ENCODE data around the gene CD300A. TPM values are rescaled to one million over a fixed set of nuclear protein-coding genes. Genes with fewer than 3 reads are reported as not detected.

The CD300A gene
- polyA plus RNA-seq, 1 donor (not counting 4 experiments of a cell fraction or from before 2014, with no cell fraction given), result 0.07 TPM

DNA sequence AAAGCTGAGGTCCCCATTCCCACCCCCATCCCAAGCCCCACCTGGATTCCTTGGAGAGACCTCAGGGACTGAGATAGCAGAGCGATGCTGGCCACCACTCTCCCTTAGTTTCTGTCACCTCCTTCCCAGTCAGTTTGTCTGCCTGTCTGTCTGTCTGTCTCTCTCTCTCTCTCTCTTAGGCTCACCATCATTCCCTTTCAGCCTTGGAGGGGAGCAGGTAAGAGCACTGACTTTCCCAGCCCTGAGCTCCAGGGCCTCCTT is 59.0 kb downstream of the CD300A start:
- no peak for FAIRE-seq
- Histone ChIP-seq H3K36me3 (ENCODE audit: control insufficient read depth in 2 of 2, extremely low read depth in 1 of 2, insufficient read depth in 2 of 2, low read length in 2 of 2) (no peaks in the 10 kb centered on the region), H3K9me1 (ENCODE audit: control insufficient read depth, extremely low read depth, insufficient read depth, low read length) (no peaks in the 10 kb centered on the region), H3K4me3 (ENCODE audit: control insufficient read depth in 2 of 3, extremely low read depth in 1 of 3, insufficient read depth in 2 of 3, low read depth in 1 of 3, low read length in 3 of 3) (no peak overlapping the region), H3K27me3 (ENCODE audit: control insufficient read depth, extremely low read depth, insufficient read depth, low read length) (no peaks in the 10 kb centered on the region), H3K27ac (ENCODE audit: control insufficient read depth, insufficient read depth, low read length) (no peak overlapping the region), H3K79me2 (ENCODE audit: control insufficient read depth, insufficient read depth, low read length) (no peaks in the 10 kb centered on the region), H4K20me1 (ENCODE audit: control insufficient read depth, extremely low read depth, insufficient read depth, low read length) (no peaks in the 10 kb centered on the region), H3K4me2 (ENCODE audit: control insufficient read depth, extremely low read depth, insufficient read depth, low read depth, low read length) (no peak overlapping the region), H2AFZ (ENCODE audit: control insufficient read depth, low read length) (no peak overlapping the region), H3K9ac (ENCODE audit: control insufficient read depth, extremely low read depth, insufficient read depth, low read length) (no peak overlapping the region), H3K4me1 (ENCODE audit: control insufficient read depth, extremely low read depth, insufficient read depth, low read length) (no peaks in the 10 kb centered on the region), H3K9me3 (ENCODE audit: control insufficient read depth, low read depth, low read length) (no peaks in the 10 kb centered on the region)
- TF ChIP-seq CTCF (optimal IDR thresholded peaks at IDR 0.05 in 1 of 3, IDR thresholded peaks at IDR 0.05 in 1 of 3, conservative IDR thresholded peaks at IDR 0.05 in 1 of 3; ENCODE audit: extremely low read depth in 1 of 3, insufficient read depth in 2 of 3, low read length in 3 of 3), result no peak
- DNase-seq (ENCODE audit: low read depth, low spot score), result no peak
- dilution Hi-C loops (cut with MboI; ENCODE audit: extremely low pct_ligation_motif_present, low sequenced_read_pairs), result no loop called here

DNA sequence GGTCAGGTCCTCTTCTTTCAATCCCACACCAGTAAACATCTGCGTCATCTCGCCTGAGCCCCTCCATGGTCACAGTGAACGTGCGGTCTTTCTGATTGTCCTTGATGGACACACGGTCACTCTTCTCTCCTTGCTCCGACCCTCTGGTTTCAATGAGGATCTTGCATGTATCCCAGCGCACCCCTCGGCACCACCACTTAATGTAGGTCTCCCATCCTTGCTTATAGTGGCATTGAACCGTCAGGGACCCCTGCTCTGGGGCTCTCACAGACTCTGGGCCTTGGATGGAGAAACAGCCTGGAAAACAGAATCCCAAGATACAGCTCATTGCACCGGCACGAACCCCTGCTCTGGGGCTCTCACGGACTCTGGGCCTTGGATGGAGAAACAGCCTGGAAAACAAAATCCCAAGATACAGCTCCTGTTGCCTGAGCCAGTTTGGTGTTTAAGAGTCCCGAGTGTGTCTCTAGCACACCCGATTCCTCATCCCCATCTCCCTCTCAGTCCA is 59.4 kb downstream of the CD300A start:
- dilution Hi-C loops (cut with MboI; ENCODE audit: extremely low pct_ligation_motif_present, low sequenced_read_pairs), result no loop called here
- no peaks in the 10 kb centered on the region for H3K27me3 ChIP-seq (ENCODE audit: control insufficient read depth, extremely low read depth, insufficient read depth, low read length)
- H3K36me3 ChIP-seq (ENCODE audit: control insufficient read depth in 2 of 2, extremely low read depth in 1 of 2, insufficient read depth in 2 of 2, low read length in 2 of 2), result no peaks in the 10 kb centered on the region
- H3K9ac ChIP-seq (ENCODE audit: control insufficient read depth, extremely low read depth, insufficient read depth, low read length), result no peak overlapping the region
- no peaks in the 10 kb centered on the region for H3K9me3 ChIP-seq (ENCODE audit: control insufficient read depth, low read depth, low read length)
- H2AFZ ChIP-seq (ENCODE audit: control insufficient read depth, low read length), result no peak overlapping the region
- H4K20me1 ChIP-seq (ENCODE audit: control insufficient read depth, extremely low read depth, insufficient read depth, low read length), result no peaks in the 10 kb centered on the region
- FAIRE-seq (no peak), DNase-seq (ENCODE audit: low read depth, low spot score) (no peak)
- no peak overlapping the region for H3K4me3 ChIP-seq (ENCODE audit: control insufficient read depth in 2 of 3, extremely low read depth in 1 of 3, insufficient read depth in 2 of 3, low read depth in 1 of 3, low read length in 3 of 3)
- TF ChIP-seq CTCF (optimal IDR thresholded peaks at IDR 0.05 in 1 of 3, IDR thresholded peaks at IDR 0.05 in 1 of 3, conservative IDR thresholded peaks at IDR 0.05 in 1 of 3; ENCODE audit: extremely low read depth in 1 of 3, insufficient read depth in 2 of 3, low read length in 3 of 3) (no peak), EZH2 (IDR thresholded peaks at IDR 0.05; ENCODE audit: low read length) (no peak)
- H3K27ac ChIP-seq (ENCODE audit: control insufficient read depth, insufficient read depth, low read length), result no peak overlapping the region
- H3K4me2 ChIP-seq (ENCODE audit: control insufficient read depth, extremely low read depth, insufficient read depth, low read depth, low read length), result no peak overlapping the region
- no peaks in the 10 kb centered on the region for H3K9me1 ChIP-seq (ENCODE audit: control insufficient read depth, extremely low read depth, insufficient read depth, low read length)
- no peaks in the 10 kb centered on the region for H3K79me2 ChIP-seq (ENCODE audit: control insufficient read depth, insufficient read depth, low read length)
- H3K4me1 ChIP-seq (ENCODE audit: control insufficient read depth, extremely low read depth, insufficient read depth, low read length), result no peaks in the 10 kb centered on the region
